Mesendoderm (in vitro differentiated cells): ENCODE measurements around the gene PXK.

Source experiments
- DNase-seq: peaks from one replicate; pipeline ENCODE4 v3.0.0; 2013
- H2AK5ac ChIP-seq: 2 replicates; pipeline ENCODE4 v1.6.1; 2013; ENCODE audit warnings: low read length, inconsistent platforms
- H2BK120ac ChIP-seq: 2 replicates; pipeline ENCODE4 v1.6.1; 2013; ENCODE audit warnings: low read depth, mild to moderate bottlenecking, low read length, moderate library complexity, mixed read lengths
- H2BK15ac ChIP-seq: replicated peaks from 2 replicates; pipeline ENCODE4 v1.6.1; 2013; ENCODE audit warnings: low read depth, mild to moderate bottlenecking, moderate library complexity
- H2BK5ac ChIP-seq: 2 replicates; pipeline ENCODE4 v1.6.1; 2013; ENCODE audit warnings: low read length, inconsistent platforms
- H3K18ac ChIP-seq: 2 replicates; pipeline ENCODE4 v1.6.1; 2013; ENCODE audit warnings: mild to moderate bottlenecking, low read length, mixed read lengths
- H3K23ac ChIP-seq: one replicate; pipeline ENCODE4 v1.6.1; 2013; ENCODE audit warnings: low read length
- H3K27ac ChIP-seq: 2 replicates; pipeline ENCODE4 v1.5.1; 2013; ENCODE audit warnings: low read depth, mild to moderate bottlenecking, inconsistent platforms, low read length, moderate library complexity
- H3K27me3 ChIP-seq: 2 replicates; pipeline ENCODE4 v1.6.1; 2013; ENCODE audit warnings: low read length, control low read depth, mild to moderate bottlenecking, inconsistent platforms; ENCODE audit not compliant: insufficient read depth, poor library complexity
- H3K36me3 ChIP-seq: 2 replicates; pipeline ENCODE4 v1.6.1; 2013; ENCODE audit warnings: low read length, inconsistent platforms; ENCODE audit not compliant: control insufficient read depth, insufficient read depth
- H3K4ac ChIP-seq: one replicate; pipeline ENCODE4 v1.6.1; 2013; ENCODE audit warnings: low read depth, mild to moderate bottlenecking, low read length, moderate library complexity
- H3K4me1 ChIP-seq: 2 replicates; pipeline ENCODE4 v1.6.1; 2013; ENCODE audit warnings: low read depth, low read length, inconsistent platforms; ENCODE audit not compliant: control insufficient read depth
- H3K4me2 ChIP-seq: 2 replicates; pipeline ENCODE4 v1.6.1; 2013; ENCODE audit warnings: low read length
- H3K4me3 ChIP-seq: 2 replicates; pipeline ENCODE4 v1.5.1; 2013; ENCODE audit warnings: mild to moderate bottlenecking, low read length
- H3K56ac ChIP-seq: one replicate; pipeline ENCODE4 v1.6.1; 2013; ENCODE audit warnings: low read length
- H3K79me1 ChIP-seq: 2 replicates; pipeline ENCODE4 v1.6.1; 2013; ENCODE audit warnings: low read length, inconsistent platforms
- H3K79me2 ChIP-seq: 2 replicates; pipeline ENCODE4 v1.6.1; 2013; ENCODE audit warnings: mild to moderate bottlenecking, low read length; ENCODE audit not compliant: control insufficient read depth, insufficient read depth
- H3K9ac ChIP-seq: 2 replicates; pipeline ENCODE4 v1.6.1; 2013; ENCODE audit warnings: low read length, inconsistent platforms
- H4K5ac ChIP-seq: one replicate; pipeline ENCODE4 v1.6.1; 2013; ENCODE audit warnings: low read length
- H4K8ac ChIP-seq: one replicate; pipeline ENCODE4 v1.6.1; 2013; ENCODE audit warnings: low read depth, mild to moderate bottlenecking, control low read depth, low read length, moderate library complexity
- WGBS: extraction: QIAGEN DNeasy Blood & Tissue Kit; methylation state at CpG from one replicate; pipeline ENCODE4 v1.1.7; 2013; ENCODE audit warnings: low lambda C conversion rate, missing lambda C conversion rate; ENCODE audit not compliant: insufficient coverage; ENCODE audit errors: extremely low coverage; 5-methylcytosine and 5-hydroxymethylcytosine counted together

Gene PXK

GRCh38 chr3:58298190-58298589 lies 34.5 kb upstream of the PXK start:
- no peak overlapping the region for H3K4me3 ChIP-seq
- no peak overlapping the region for H2BK5ac ChIP-seq
- no peak overlapping the region for H3K4me2 ChIP-seq
- H2BK15ac ChIP-seq, result no peak overlapping the region
- no peak overlapping the region for H4K8ac ChIP-seq
- no peaks in the 10 kb centered on the region for H3K79me2 ChIP-seq
- H3K23ac ChIP-seq, result no peak overlapping the region
- no peaks in the 10 kb centered on the region for H3K4me1 ChIP-seq
- no peak overlapping the region for H4K5ac ChIP-seq
- H3K27ac ChIP-seq, result no peak overlapping the region
- no peaks in the 10 kb centered on the region for H3K36me3 ChIP-seq
- H3K4ac ChIP-seq, result no peak overlapping the region
- H3K56ac ChIP-seq, result no peak overlapping the region
- WGBS, result no CpG with 5 or more reads among the region's 3 CpGs
- no peak overlapping the region for H3K9ac ChIP-seq
- no peak for DNase-seq
- no peaks in the 10 kb centered on the region for H3K79me1 ChIP-seq
- no peaks in the 10 kb centered on the region for H3K27me3 ChIP-seq
- no peak overlapping the region for H3K18ac ChIP-seq
- no peak overlapping the region for H2AK5ac ChIP-seq
- H2BK120ac ChIP-seq, result no peak overlapping the region

DNA sequence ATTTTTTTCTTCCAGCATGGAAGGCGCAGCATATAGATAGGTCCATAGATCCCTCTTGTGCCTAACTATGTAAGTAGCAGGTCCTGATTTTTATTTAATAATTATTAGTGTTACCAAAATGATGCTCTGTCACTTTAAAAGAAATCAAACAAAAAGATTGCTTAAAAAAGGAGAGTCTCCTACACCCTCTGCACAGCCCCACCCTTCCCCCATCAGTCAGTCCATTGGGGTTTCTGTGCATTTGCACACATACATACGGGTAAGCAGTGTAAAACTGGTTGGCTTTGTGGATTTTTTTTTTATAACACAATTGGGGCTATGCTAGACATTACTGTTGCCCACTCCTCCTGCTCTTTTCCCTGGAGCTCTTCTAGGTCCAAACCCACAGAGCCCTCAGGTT lies 33.6 kb upstream of the PXK start:
- Histone ChIP-seq H2BK15ac (no peak overlapping the region), H3K56ac (no peak overlapping the region), H3K36me3 (no peaks in the 10 kb centered on the region), H3K4me3 (no peak overlapping the region), H3K27me3 (no peaks in the 10 kb centered on the region), H4K5ac (no peak overlapping the region), H3K9ac (no peak overlapping the region), H2BK5ac (no peak overlapping the region), H3K4me2 (no peak overlapping the region), H3K18ac (no peak overlapping the region), H3K4me1 (no peaks in the 10 kb centered on the region), H3K79me1 (no peaks in the 10 kb centered on the region), H2AK5ac (no peak overlapping the region), H2BK120ac (no peak overlapping the region), H3K27ac (no peak overlapping the region), H3K4ac (no peak overlapping the region), H3K79me2 (no peaks in the 10 kb centered on the region), H3K23ac (no peak overlapping the region), H4K8ac (no peak overlapping the region)
- no CpG with 5 or more reads among the region's 2 CpGs for WGBS
- no peak for DNase-seq

GRCh38 chr3:58299839-58300516 lies 32.7 kb upstream of the PXK start:
- H4K8ac ChIP-seq, result no peak overlapping the region
- WGBS, result no CpG with 5 or more reads among the region's 8 CpGs
- H3K79me2 ChIP-seq, result no peaks in the 10 kb centered on the region
- H3K4me3 ChIP-seq, result no peak overlapping the region
- H3K79me1 ChIP-seq, result no peaks in the 10 kb centered on the region
- no peak overlapping the region for H3K27ac ChIP-seq
- H3K4ac ChIP-seq, result no peak overlapping the region
- H2AK5ac ChIP-seq, result no peak overlapping the region
- no peaks in the 10 kb centered on the region for H3K27me3 ChIP-seq
- H3K18ac ChIP-seq, result no peak overlapping the region
- H3K23ac ChIP-seq, result no peak overlapping the region
- H3K4me1 ChIP-seq, result no peaks in the 10 kb centered on the region
- peak; percentile 32 for DNase-seq
- no peak overlapping the region for H3K4me2 ChIP-seq
- H3K9ac ChIP-seq, result no peak overlapping the region
- no peak overlapping the region for H3K56ac ChIP-seq
- H3K36me3 ChIP-seq, result no peaks in the 10 kb centered on the region
- no peak overlapping the region for H2BK5ac ChIP-seq
- H2BK120ac ChIP-seq, result no peak overlapping the region
- no peak overlapping the region for H4K5ac ChIP-seq
- no peak overlapping the region for H2BK15ac ChIP-seq

DNA sequence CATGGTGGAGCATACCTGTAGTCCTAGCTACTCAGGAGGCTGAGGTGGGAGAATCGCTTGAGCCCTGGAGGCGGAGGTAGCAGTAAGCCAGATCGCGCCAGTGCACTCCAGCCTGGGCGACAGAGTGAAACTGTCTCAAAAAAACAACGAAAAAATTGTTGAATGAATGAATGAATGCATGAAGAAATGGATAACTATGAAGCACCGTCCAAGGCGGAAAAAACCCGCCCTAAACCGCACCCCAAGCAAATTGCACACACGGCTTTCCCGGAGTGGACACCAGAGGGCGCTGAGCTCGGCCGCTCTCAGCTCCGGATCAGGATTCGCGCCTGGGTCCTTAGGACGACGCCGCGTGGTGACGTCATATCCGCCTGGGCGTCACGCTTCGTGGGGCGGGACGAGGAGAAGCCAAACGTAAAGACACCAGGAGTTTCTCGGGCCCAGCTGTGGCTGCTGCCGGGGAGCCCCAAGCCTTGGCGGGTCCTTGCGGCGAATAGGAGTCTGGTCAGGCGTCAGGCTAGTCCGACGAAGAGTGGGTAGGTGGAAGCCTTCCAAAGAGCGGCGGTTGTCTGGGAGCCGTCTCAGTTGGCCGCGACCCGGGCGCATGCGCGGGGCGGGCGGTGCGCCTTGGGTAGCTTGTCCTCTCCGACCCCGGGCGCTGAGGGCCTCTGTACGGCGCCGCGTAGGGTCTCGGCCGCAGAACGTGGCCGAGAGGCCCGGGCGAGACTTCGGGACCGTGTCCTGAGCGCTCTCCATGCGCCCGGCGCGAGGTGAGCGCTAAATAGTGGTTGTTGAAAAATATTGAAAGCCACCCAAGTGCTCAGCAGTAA lies 26.6 kb upstream of the PXK start, which contains the start of the genes HTD2 and RPP14:
Gene HTD2 (plus strand): TSS at position 639 of the 830 bp plus-strand sequence. CDS start 11,094 bp downstream, outside the sequence.
Gene RPP14 (plus strand): TSS at position 364 of the 830 bp plus-strand sequence. CDS start 4,085 bp downstream, outside the sequence.
- H3K56ac ChIP-seq, result peak within 1 kb of the TSS; percentile 87
- no peak within 1 kb of the TSS for H4K8ac ChIP-seq
- H3K18ac ChIP-seq, result peak within 1 kb of the TSS; percentile 10
- peak within 1 kb of the TSS; percentile 88 for H3K4me2 ChIP-seq
- peak within 1 kb of the TSS; percentile 77 for H3K4me3 ChIP-seq
- no peaks in the 10 kb centered on the region for H3K36me3 ChIP-seq
- peak within 1 kb of the TSS; percentile 49 for H3K27ac ChIP-seq
- peaks cover 31% of the 10 kb centered on the region for H3K79me2 ChIP-seq
- H3K27me3 ChIP-seq, result no peaks in the 10 kb centered on the region
- H2BK5ac ChIP-seq, result no peak within 1 kb of the TSS
- peak within 1 kb of the TSS; percentile 77 for H3K4ac ChIP-seq
- H4K5ac ChIP-seq, result no peak within 1 kb of the TSS
- peak; percentile 98 for DNase-seq
- no CpG with 5 or more reads among the region's 71 CpGs for WGBS
- H3K9ac ChIP-seq, result peak within 1 kb of the TSS; percentile 88
- H2BK120ac ChIP-seq, result no peak within 1 kb of the TSS
- peaks cover 18% of the 10 kb centered on the region for H3K79me1 ChIP-seq
- no peak within 1 kb of the TSS for H3K23ac ChIP-seq
- H3K4me1 ChIP-seq, result no peaks in the 10 kb centered on the region
- H2BK15ac ChIP-seq, result no peak within 1 kb of the TSS
- H2AK5ac ChIP-seq, result no peak within 1 kb of the TSS

GRCh38 chr3:58307639-58308215 lies 25.0 kb upstream of the PXK start:
- Histone ChIP-seq H2BK120ac (no peak overlapping the region), H3K36me3 (peaks cover 1% of the 10 kb centered on the region), H3K27me3 (no peaks in the 10 kb centered on the region), H3K56ac (peak overlapping the region; percentile 87), H2BK15ac (no peak overlapping the region), H3K4me1 (no peaks in the 10 kb centered on the region), H3K18ac (no peak overlapping the region), H2BK5ac (no peak overlapping the region), H3K27ac (no peak overlapping the region), H4K5ac (no peak overlapping the region), H3K79me2 (peaks cover 31% of the 10 kb centered on the region), H3K4me2 (peak overlapping the region; percentile 88), H3K79me1 (peaks cover 18% of the 10 kb centered on the region), H3K9ac (peak overlapping the region; percentile 88), H3K23ac (no peak overlapping the region), H3K4ac (no peak overlapping the region), H3K4me3 (no peak overlapping the region), H2AK5ac (no peak overlapping the region), H4K8ac (no peak overlapping the region)
- WGBS, result no CpG with 5 or more reads among the region's 10 CpGs
- DNase-seq, result peak; percentile 57
